HG02938 (cell line): ENCODE data around the gene NUDT14.

Experiments
- ATAC-seq: cut with Tn5 transposase; IDR thresholded peaks from one replicate; pipeline ENCODE4 v1.9.1; 2021; ENCODE audit warnings: mild to moderate bottlenecking, moderate library complexity; ENCODE audit not compliant: unreplicated experiment

NUDT14 gene

GRCh38 chr14:105178069-105178867 is 2.8 kb downstream of the NUDT14 start:
- no peak for ATAC-seq

DNA sequence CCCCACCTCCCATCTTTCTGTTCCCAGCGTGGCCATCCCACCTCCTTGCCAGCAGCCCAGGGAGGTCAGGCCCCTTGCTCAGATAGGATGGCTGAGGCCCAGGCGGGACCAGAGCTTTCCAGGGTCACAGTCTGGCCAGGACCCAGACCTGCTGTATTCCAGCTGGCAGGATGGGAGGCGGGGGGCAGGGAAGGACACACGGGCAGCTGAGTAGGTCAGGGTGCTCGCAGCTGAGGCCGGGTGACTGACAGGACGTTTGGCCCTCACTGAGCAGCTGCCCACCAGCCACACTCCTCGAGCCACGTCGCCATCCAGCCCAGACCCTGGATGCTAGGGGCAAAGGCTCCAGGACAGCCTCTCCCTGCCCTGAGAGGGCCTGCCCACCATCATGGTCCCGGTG is 4.0 kb downstream of the NUDT14 start:
- ATAC-seq, result no peak

DNA sequence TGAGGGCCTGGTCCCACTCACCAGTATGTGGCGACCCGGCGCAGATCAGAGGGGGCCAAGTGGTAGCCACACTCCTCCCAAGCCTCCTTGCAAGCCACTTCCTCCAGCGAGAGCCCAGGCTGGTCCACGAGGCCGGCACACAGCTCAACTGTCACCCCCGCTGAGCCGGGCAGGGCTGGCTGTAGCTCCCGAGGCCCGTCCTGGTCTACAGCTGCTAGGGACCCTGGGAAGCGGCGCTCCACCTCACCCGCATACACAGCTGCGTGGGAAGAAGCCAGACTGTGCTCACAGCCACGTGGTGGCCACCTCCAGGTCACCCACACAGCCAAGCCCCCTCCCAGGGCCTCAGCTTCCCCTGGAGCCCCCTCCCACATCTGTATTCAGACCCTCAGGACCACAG is 4.6 kb downstream of the NUDT14 start:
- no peak for ATAC-seq

- ATAC-seq, result no peak
Observed at GRCh38 chr14:105173901-105174894, 6.9 kb downstream of the NUDT14 start.

GRCh38 chr14:105173145-105173544 is 8.0 kb downstream of the NUDT14 start:
- no peak for ATAC-seq

DNA sequence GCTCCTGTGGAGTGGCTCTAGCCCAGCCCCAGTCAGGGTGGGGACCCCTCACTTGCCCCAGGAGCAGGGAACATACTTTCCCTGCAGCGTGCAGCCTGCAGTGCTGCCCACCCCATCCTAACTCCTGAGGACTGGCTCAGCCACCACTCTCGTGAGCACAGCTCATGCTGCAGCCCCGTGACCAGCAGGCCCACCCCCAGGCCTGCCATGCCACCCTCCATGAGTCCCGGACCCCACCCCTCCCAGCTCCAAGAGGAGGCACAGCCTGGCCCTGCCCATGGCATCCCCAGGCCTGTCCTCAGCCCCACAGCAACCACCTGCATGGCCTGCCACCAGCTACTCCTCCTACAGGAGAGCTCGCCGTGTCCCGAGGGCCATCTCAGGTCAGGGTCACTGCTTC is 8.6 kb downstream of the NUDT14 start:
- ATAC-seq, result no peak

GRCh38 chr14:105171004-105171673 is 10.0 kb downstream of the NUDT14 start:
- ATAC-seq, result no peak

DNA sequence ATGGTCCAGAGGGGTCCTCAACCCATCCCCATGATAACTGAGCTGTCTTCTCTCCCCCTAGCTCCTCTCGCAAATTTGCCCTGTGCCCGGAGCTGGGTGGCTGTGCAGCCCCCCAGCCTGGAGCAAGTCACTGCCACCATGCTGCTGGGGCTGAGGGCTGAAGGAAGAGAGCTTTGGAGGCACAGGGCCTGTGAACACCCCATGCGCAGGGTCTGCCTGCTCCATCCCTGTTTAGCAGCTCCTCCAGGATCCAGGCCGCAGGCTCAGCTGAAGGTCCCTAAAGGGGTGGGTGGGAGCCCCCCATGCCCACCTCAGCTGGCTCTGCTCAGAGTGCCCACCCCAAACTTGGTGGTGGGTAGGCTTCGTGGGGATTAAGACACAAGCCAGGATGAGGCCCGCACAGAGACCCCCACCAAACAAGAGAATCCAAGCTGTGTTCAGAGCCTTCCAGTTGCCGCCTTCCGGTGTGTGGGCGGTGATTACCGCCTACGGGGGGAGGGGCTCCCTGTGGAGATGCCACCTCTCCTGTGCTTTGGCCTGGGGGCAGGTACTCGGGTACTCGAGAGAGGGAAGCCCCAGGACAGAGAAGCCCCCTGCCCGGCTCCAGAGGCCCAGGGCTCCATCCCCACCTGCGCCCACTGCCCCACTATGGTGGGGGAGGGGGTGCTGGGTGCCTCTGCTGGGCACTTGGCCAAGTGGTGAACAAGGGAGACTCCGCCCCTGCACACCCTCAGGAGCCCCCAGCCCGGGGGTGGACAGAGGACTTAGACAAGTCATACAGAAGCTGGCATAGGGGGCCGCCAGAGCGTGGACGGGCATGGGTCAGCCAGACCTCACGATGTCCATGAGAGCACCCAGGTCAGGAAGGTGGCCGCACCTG is 11.1 kb downstream of the NUDT14 start:
- ATAC-seq, result no peak

- ATAC-seq, result no peak
Observed at GRCh38 chr14:105168979-105169507, 12.1 kb downstream of the NUDT14 start.

GRCh38 chr14:105168496-105168978 is 12.6 kb downstream of the NUDT14 start, which contains the start of gene JAG2:
TSS of gene JAG2 (minus strand) at chr14:105168776. CDS start at chr14:105168420, 356 bp downstream.
- no peak for ATAC-seq

GRCh38 chr14:105168093-105168420 is 13.1 kb downstream of the NUDT14 start:
- no peak for ATAC-seq

DNA sequence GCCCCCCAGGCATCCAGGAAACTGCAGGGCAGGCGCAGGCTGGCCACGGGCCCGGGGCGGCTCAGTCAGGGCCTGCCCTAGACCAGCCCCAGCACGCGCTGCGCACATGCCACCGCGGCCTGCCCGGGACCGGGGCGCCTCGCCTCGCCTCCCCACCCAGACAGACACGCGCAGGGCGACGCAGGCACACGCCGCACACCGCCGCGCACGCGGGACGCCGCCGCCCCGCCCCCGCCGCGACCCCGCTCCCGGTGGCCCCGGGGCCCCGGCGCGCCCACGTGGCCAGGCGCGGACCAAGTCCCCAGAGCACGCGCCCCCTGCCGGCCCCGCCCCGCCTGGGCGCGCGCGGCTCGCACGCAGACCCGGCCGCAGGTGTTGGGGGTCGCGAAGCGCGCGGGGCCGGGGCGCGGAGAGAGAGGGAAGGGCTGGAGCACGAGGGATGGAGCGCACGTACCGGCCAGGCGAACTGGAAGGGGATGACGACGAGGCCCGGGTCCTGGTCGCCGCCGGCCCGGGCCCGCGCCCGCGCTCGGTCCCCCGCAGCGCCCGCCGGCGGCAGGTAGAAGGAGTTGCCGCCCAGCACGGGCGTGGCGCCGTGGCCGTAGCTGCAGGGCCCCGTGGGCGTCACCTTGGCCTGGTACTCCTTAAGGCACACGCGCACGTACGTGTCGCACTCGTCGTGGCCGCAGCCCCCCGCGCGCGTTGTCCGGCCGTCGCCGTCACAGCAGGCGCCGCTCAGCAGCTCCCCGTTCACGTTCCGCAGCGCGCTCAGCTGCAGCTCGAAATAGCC is 13.6 kb downstream of the NUDT14 start:
- no peak for ATAC-seq

DNA sequence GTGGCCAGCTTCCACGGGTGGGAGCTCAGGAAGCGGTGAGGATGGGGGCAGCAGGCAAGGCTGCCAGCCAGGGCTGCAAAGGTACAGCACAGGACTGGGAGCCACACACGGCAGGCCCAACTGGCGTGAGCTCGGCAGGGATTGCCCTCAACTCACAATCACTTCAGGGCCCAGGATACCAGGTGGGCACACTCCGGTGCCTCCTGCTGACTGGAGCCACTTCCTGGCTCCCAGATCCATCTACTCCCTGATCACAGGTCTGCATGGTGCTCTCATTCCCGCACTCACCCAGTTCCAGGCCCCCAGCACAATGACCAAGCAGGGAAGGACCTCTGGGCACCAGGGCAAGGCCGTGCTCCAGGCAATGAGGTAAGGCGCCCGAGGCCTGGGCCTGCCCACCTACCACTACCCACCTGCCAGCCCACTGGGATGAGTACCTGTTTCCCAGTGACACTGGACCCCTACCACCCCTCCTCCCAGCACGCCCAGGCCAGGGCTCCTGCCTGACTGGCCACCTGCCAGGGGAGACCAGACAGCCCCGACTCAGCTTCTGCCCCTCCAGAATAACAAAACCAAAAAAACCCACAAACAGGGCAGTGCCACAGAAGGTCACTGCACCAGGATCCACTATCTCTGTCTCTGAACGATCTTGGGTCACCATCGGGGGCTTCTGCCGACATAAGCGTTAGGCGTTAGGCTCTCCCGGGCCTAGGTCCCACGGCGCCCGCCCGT is 14.4 kb downstream of the NUDT14 start:
- ATAC-seq, result no peak

GRCh38 chr14:105165761-105166485 is 15.2 kb downstream of the NUDT14 start:
- no peak for ATAC-seq

DNA sequence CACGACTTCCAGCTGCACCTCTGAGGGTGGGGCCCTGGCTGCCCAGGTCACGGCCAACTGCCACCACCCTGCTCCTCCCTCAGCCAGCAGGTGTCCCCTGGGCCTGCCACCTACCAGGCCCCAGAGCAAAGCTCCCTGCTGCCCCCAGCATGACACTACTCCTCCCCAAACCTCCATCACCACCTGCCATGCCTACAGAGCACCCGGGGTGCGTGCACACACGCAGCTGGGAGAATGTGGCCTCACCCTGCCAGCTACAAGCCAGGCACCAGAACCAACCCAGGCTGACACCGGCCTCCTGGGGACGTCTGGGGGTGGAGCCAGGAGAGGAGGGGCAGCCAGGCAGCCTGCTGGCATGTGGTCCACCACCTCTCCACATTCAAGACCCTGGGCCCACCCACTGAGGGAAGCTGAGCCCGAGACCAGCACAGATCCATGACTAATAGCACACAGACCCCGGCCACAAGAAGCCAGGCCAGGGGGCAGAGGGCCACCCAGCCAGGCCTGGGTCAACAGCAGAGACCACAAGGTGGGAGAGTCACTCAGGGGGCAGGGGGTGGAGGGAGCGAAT is 15.9 kb downstream of the NUDT14 start:
- ATAC-seq, result no peak

- no peak for ATAC-seq
Observed at GRCh38 chr14:105163040-105163742, 17.9 kb downstream of the NUDT14 start.

GRCh38 chr14:105162669-105162979 is 18.5 kb downstream of the NUDT14 start:
- ATAC-seq, result no peak
